SK-N-SH treated with all-trans-retinoic acid at 6 μM for 48 hours (cell line): ENCODE results near the gene USP12.

ENCODE experiments used
- GLIS3 ChIP-seq: fragments of 250-450 bp; sonication (Bioruptor Pico); IDR thresholded peaks from 2 replicates; pipeline ENCODE4 v1.5.0; 2020; ENCODE audit warnings: mild to moderate bottlenecking, moderate library complexity
- TOX ChIP-seq: fragments of 250-450 bp; sonication (Bioruptor Pico); IDR thresholded peaks from 2 replicates; pipeline ENCODE4 v1.8.0; 2021; ENCODE audit warnings: mild to moderate bottlenecking, moderate library complexity, borderline replicate concordance
- ZC3H10 ChIP-seq: fragments of 250-450 bp; sonication (Bioruptor Pico); IDR thresholded peaks from 2 replicates; pipeline ENCODE4 v1.5.1; 2021; ENCODE audit warnings: mild to moderate bottlenecking, moderate library complexity
- ZFP3 ChIP-seq: fragments of 250-450 bp; sonication (Bioruptor Pico); IDR thresholded peaks from 2 replicates; pipeline ENCODE4 v1.5.0; 2020; ENCODE audit warnings: mild to moderate bottlenecking, moderate library complexity
- ZNF70 ChIP-seq: fragments of 450-650 bp; formaldehyde crosslinking; IDR thresholded peaks from 2 replicates; pipeline ENCODE4 v1.5.0; 2020; ENCODE audit warnings: mild to moderate bottlenecking, moderate library complexity
- TF ChIP-seq, protein P1 (sequence below): fragments of 250-450 bp; sonication (Bioruptor Pico); IDR thresholded peaks from 2 replicates; pipeline ENCODE4 v1.8.0; 2020; ENCODE audit warnings: mild to moderate bottlenecking, moderate library complexity, borderline replicate concordance
- TF ChIP-seq, protein P2 (sequence below): fragments of 250-450 bp; sonication (Bioruptor Pico); IDR thresholded peaks from 2 replicates; pipeline ENCODE4 v1.8.0; 2021; ENCODE audit warnings: low read depth, mild to moderate bottlenecking, moderate library complexity, borderline replicate concordance

DNA sequence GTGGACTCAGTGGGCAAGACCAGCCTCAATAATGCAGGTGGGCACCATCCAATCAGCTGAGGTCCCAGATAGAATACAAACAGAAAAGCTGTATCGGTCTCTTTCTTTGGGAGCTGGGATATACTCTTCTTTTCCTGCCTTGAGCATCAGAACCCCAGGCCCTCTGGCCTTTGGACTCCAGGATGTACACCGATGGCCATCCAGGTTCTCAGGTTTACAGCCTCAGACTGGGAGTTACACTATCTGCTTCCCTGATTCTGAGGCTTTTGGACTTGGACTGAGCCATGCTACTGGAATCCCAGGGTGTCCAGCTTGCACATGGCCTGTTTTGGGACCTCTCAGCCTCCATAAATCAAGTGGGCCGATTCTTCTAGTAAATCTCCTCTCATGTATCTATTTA is 27.6 kb upstream of the USP12 start:
- TF ChIP-seq ZNF70 (CRISPR knock-in tag) (no peak), TOX (CRISPR knock-in tag) (no peak), GLIS3 (no peak), ZC3H10 (no peak), ZFP3 (CRISPR knock-in tag) (no peak)
- TF ChIP-seq, protein P1, sequence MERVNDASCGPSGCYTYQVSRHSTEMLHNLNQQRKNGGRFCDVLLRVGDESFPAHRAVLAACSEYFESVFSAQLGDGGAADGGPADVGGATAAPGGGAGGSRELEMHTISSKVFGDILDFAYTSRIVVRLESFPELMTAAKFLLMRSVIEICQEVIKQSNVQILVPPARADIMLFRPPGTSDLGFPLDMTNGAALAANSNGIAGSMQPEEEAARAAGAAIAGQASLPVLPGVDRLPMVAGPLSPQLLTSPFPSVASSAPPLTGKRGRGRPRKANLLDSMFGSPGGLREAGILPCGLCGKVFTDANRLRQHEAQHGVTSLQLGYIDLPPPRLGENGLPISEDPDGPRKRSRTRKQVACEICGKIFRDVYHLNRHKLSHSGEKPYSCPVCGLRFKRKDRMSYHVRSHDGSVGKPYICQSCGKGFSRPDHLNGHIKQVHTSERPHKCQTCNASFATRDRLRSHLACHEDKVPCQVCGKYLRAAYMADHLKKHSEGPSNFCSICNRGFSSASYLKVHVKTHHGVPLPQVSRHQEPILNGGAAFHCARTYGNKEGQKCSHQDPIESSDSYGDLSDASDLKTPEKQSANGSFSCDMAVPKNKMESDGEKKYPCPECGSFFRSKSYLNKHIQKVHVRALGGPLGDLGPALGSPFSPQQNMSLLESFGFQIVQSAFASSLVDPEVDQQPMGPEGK (CRISPR knock-in tag), result no peak
- TF ChIP-seq, protein P2, sequence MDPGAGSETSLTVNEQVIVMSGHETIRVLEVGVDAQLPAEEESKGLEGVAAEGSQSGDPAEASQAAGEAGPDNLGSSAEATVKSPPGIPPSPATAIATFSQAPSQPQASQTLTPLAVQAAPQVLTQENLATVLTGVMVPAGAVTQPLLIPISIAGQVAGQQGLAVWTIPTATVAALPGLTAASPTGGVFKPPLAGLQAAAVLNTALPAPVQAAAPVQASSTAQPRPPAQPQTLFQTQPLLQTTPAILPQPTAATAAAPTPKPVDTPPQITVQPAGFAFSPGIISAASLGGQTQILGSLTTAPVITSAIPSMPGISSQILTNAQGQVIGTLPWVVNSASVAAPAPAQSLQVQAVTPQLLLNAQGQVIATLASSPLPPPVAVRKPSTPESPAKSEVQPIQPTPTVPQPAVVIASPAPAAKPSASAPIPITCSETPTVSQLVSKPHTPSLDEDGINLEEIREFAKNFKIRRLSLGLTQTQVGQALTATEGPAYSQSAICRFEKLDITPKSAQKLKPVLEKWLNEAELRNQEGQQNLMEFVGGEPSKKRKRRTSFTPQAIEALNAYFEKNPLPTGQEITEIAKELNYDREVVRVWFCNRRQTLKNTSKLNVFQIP, result no peak
